HL-60 (cell line): Measurements from ENCODE around the gene FOXM1.

Experiments
- CTCF ChIP-seq: IDR thresholded peaks from one replicate; pipeline ENCODE4 v1.5.1; 2011; ENCODE audit warnings: low read length, control low read depth, inconsistent platforms; ENCODE audit not compliant: insufficient read depth
- POLR2AphosphoS5 ChIP-seq: IDR thresholded peaks from 2 replicates; pipeline ENCODE4 v1.6.1; 2012; ENCODE audit warnings: low read depth
- REST ChIP-seq: IDR thresholded peaks from 2 replicates; pipeline ENCODE4 v1.6.1; 2012; ENCODE audit warnings: low read depth; ENCODE audit not compliant: insufficient replicate concordance

- TF ChIP-seq CTCF, result no peak
- no peak for TF ChIP-seq REST
- no peak for TF ChIP-seq POLR2AphosphoS5
Measured at GRCh38 chr12:2890001-2890387, 13.0 kb upstream of the FOXM1 start.
